ENCODE results near the gene SCN3B. TPM values are rescaled to one million over a fixed set of nuclear protein-coding genes. Genes with fewer than 3 reads are reported as not detected.

Gene SCN3B
- total and polyA plus RNA-seq, 2 experiments from 2014 or later, result 0.30 to 1.8 TPM

- H3K27ac ChIP-seq, result no peak overlapping the region
- H3K79me2 ChIP-seq, result no peaks in the 10 kb centered on the region
- no peaks in the 10 kb centered on the region for H3K9me3 ChIP-seq (ENCODE audit: low read depth)
- H3K27me3 ChIP-seq, result peaks cover 4% of the 10 kb centered on the region
- WGBS (ENCODE audit: low lambda C conversion rate, missing lambda C conversion rate), result 92% methylated on average over 5 of the region's 5 CpGs
- H4K20me1 ChIP-seq (ENCODE audit: insufficient read depth, poor library complexity, severe bottlenecking), result no peaks in the 10 kb centered on the region
- H2AFZ ChIP-seq, result no peak overlapping the region
- no peaks in the 10 kb centered on the region for H3K36me3 ChIP-seq (replicated peaks; ENCODE audit: insufficient read depth, low read depth)
- H3K4me3 ChIP-seq, result no peak overlapping the region
- no peak overlapping the region for H3K4me2 ChIP-seq
- H3K4me1 ChIP-seq (ENCODE audit: insufficient read depth), result no peaks in the 10 kb centered on the region
- TF ChIP-seq CTCF (IDR thresholded peaks at IDR 0.05; ENCODE audit: poor library complexity) (no peak), EZH2phosphoT487 (IDR thresholded peaks at IDR 0.05; ENCODE audit: low read depth, severe bottlenecking, unreplicated experiment) (no peak)
- H3K9me2 ChIP-seq (replicated peaks; ENCODE audit: insufficient read depth), result no peaks in the 10 kb centered on the region
- DNase-seq (ENCODE audit: low spot score), result no peak
These were observed 75.0 kb downstream of the SCN3B start for GRCh38 chr11:123579482-123579812.

Other genes with a start within 250 kb of the SCN3B start
- 18.3 and 20.4 TPM in 2 replicates for gene GRAMD1B, start 224.4 kb downstream of the SCN3B start, total RNA-seq
- 8.2 and 9.0 TPM in 2 replicates for gene GRAMD1B, start 224.4 kb downstream of the SCN3B start, polyA plus RNA-seq
- 5.7 and 9.0 TPM in 2 replicates for gene ZNF202, start 87.0 kb upstream of the SCN3B start, total RNA-seq
- 7.1 and 8.4 TPM in 2 replicates for gene ZNF202, start 87.0 kb upstream of the SCN3B start, polyA plus RNA-seq
- not detected in 2 replicates for gene OR6X1, start 99.9 kb upstream of the SCN3B start, total RNA-seq
- gene OR6X1, start 99.9 kb upstream of the SCN3B start, polyA plus RNA-seq, result not detected in 2 replicates
- gene OR6M1, start 151.7 kb upstream of the SCN3B start, total RNA-seq, result not detected in 2 replicates
- not detected in 2 replicates for gene OR6M1, start 151.7 kb upstream of the SCN3B start, polyA plus RNA-seq
- gene TMEM225, start 231.0 kb upstream of the SCN3B start, total RNA-seq, result not detected in 2 replicates
- 0.13 TPM in 1 of 2 replicates, not detected in the other for gene TMEM225, start 231.0 kb upstream of the SCN3B start, polyA plus RNA-seq
- gene OR8D4, start 247.5 kb upstream of the SCN3B start, total RNA-seq, result 0.90 and 1.1 TPM in 2 replicates
- gene OR8D4, start 247.5 kb upstream of the SCN3B start, polyA plus RNA-seq, result 0.54 TPM in 1 of 2 replicates, not detected in the other